CD1c-positive myeloid dendritic cell (primary cell): ENCODE measurements around the gene SHISA6.

Source experiments
- DNase-seq: peaks from one replicate; pipeline ENCODE4 v3.0.0-alpha.2; 2016; ENCODE audit errors: extremely low spot score

Gene SHISA6

GRCh38 chr17:11446316-11446715 is 205.3 kb downstream of the SHISA6 start:
- DNase-seq, result no peak

- DNase-seq, result no peak
Observed at GRCh38 chr17:11454096-11454495, 213.1 kb downstream of the SHISA6 start.

GRCh38 chr17:11458279-11458678 is 217.3 kb downstream of the SHISA6 start:
- no peak for DNase-seq

- DNase-seq, result no peak
Observed at GRCh38 chr17:11459861-11460331, 218.9 kb downstream of the SHISA6 start.

GRCh38 chr17:11461993-11462548 is 221.1 kb downstream of the SHISA6 start:
- no peak for DNase-seq

- DNase-seq, result no peak
Observed at GRCh38 chr17:11467639-11468038, 226.6 kb downstream of the SHISA6 start.

GRCh38 chr17:11485336-11486100 is 244.5 kb downstream of the SHISA6 start:
- no peak for DNase-seq

GRCh38 chr17:11486101-11486867 is 245.3 kb downstream of the SHISA6 start:
- no peak for DNase-seq

GRCh38 chr17:11486868-11487310 is 245.9 kb downstream of the SHISA6 start:
- DNase-seq, result no peak

- no peak for DNase-seq
Observed at GRCh38 chr17:11487469-11487868, 246.5 kb downstream of the SHISA6 start.

- no peak for DNase-seq
Observed at GRCh38 chr17:11488407-11488806, 247.4 kb downstream of the SHISA6 start.

GRCh38 chr17:11490171-11490755 is 249.2 kb downstream of the SHISA6 start:
- DNase-seq, result no peak

GRCh38 chr17:11492511-11492910 is 251.5 kb downstream of the SHISA6 start:
- no peak for DNase-seq

GRCh38 chr17:11493936-11494335 is 252.9 kb downstream of the SHISA6 start:
- DNase-seq, result no peak

- DNase-seq, result no peak
Observed at GRCh38 chr17:11495613-11496012, 254.6 kb downstream of the SHISA6 start.

- DNase-seq, result no peak
Observed at GRCh38 chr17:11499881-11500280, 258.9 kb downstream of the SHISA6 start.

GRCh38 chr17:11503308-11504035 is 262.5 kb downstream of the SHISA6 start:
- DNase-seq, result no peak

GRCh38 chr17:11506635-11507034 is 265.6 kb downstream of the SHISA6 start:
- no peak for DNase-seq

GRCh38 chr17:11511696-11512095 is 270.7 kb downstream of the SHISA6 start:
- no peak for DNase-seq

GRCh38 chr17:11514565-11514964 is 273.6 kb downstream of the SHISA6 start:
- no peak for DNase-seq

GRCh38 chr17:11514981-11515680 is 274.1 kb downstream of the SHISA6 start:
- DNase-seq, result no peak
